ENCODE measurements around the gene FRAS1.

DNA sequence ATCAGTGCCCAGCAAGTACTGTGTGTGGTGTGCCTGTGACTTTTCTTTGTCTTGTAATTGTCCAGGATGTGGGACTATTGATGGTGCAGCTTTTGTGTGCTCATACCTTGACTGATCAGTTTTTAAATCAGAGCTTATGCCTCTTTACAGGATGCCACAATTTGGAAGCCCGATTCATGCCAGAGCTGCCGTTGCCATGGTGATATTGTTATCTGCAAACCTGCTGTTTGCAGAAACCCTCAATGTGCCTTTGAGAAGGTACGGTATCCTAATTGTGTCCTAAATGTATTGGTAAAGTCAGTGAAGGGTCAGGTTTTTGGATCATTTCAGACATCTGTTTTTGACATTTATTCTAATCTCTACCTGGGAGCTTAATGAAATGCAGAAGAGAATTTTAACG is 180.2 kb downstream of the FRAS1 start:
- TF ChIP-seq CTCF (IDR thresholded peaks at IDR 0.05) (no peak), POLR2A (IDR thresholded peaks at IDR 0.05) (no peak)

All from prostate gland (tissue), 2 donors.